B cell (primary cell): Measurements from ENCODE around the gene SESTD1. TPM values are rescaled to one million over a fixed set of nuclear protein-coding genes. Genes with fewer than 3 reads are reported as not detected.
"Not testable (repeated sequence)": the region's sequence is repeated elsewhere in the genome, so short reads cannot be mapped to it uniquely, and the experiment has no call there.

Experiments used
- ATAC-seq: fragments of 200-7000 bp; cut with Tn5 transposase; one replicate; pipeline ENCODE4 v1.10.0; 2021; ENCODE audit warnings: low read depth, mild to moderate bottlenecking, moderate number of reproducible peaks, moderate library complexity
- CTCF ChIA-PET: fragments of 350-600 bp; sonication (Branson Sonifier 250); formaldehyde crosslinking; loops from one replicate; lab custom pipeline; 2021; ENCODE audit warnings: antibody characterized with exemption, inconsistent platforms; lab: Charles Lee
- POLR2A ChIA-PET: fragments of 350-600 bp; sonication (Branson Sonifier 250); formaldehyde crosslinking; loops from one replicate; lab custom pipeline; 2021; ENCODE audit warnings: antibody characterized with exemption; lab: Charles Lee
- DNase-seq: peaks from one replicate; pipeline ENCODE4 v3.0.0; 2013
- H2AFZ ChIP-seq: 2 replicates; pipeline ENCODE4 v1.6.1; 2012; ENCODE audit warnings: mild to moderate bottlenecking, low read depth, low read length; ENCODE audit not compliant: insufficient read depth, poor library complexity, severe bottlenecking
- H3K27ac ChIP-seq, 2 donors: 1 replicate in 1 of 2; 2 replicates in 1 of 2; pipeline ENCODE4 v1.5.1; 2012 to 2013; ENCODE audit warnings: low read length in 2 of 2, mild to moderate bottlenecking in 2 of 2, moderate library complexity in 1 of 2
- H3K27me3 ChIP-seq, 4 experiments: fragments of 200-600 bp in 1 of 4; sonication (generic) in 1 of 4; replicated peaks in 1 of 4; 1 replicate in 2 of 4; 2 replicates in 2 of 4; pipeline versions ENCODE4 v1.6.1 to v1.7.0; 2013 to 2016; ENCODE audit warnings: low read length in 3 of 4, mild to moderate bottlenecking in 2 of 4, mixed read lengths in 1 of 4, moderate library complexity in 1 of 4; ENCODE audit not compliant: insufficient read depth in 4 of 4, control insufficient read depth in 3 of 4; ENCODE audit errors: control extremely low read depth in 1 of 4
- H3K36me3 ChIP-seq, 2 experiments: replicated peaks in 1 of 2; 1 replicate in 1 of 2; 2 replicates in 1 of 2; pipeline versions ENCODE4 v1.6.1 to v1.7.1; 2013; ENCODE audit warnings: low read length in 1 of 2; ENCODE audit not compliant: insufficient read depth in 2 of 2, control insufficient read depth in 1 of 2; ENCODE audit errors: control extremely low read depth in 1 of 2, extremely low read depth in 1 of 2
- H3K4me1 ChIP-seq, 2 donors: fragments of 200-600 bp in 1 of 2; sonication (generic) in 1 of 2; 1 replicate in 1 of 2; 2 replicates in 1 of 2; pipeline versions ENCODE4 v1.5.1 to v1.6.1; 2013 to 2017; ENCODE audit warnings: low read length in 2 of 2; ENCODE audit not compliant: control insufficient read depth in 2 of 2, insufficient read depth in 2 of 2
- H3K4me2 ChIP-seq: replicated peaks from 2 replicates; pipeline ENCODE3; 2012; ENCODE audit warnings: mild to moderate bottlenecking, low read depth, low read length; ENCODE audit not compliant: poor library complexity, severe bottlenecking
- H3K4me3 ChIP-seq, 5 experiments: fragments of 200-600 bp in 1 of 5; sonication (generic) in 1 of 5; 1 replicate in 3 of 5; 2 replicates in 2 of 5; pipeline versions ENCODE4 v1.5.1 to v1.7.0; 2011 to 2016; ENCODE audit warnings: low read length in 4 of 5, mild to moderate bottlenecking in 4 of 5, low read depth in 2 of 5, control low read depth in 1 of 5, moderate library complexity in 1 of 5; ENCODE audit not compliant: insufficient read depth in 1 of 5; ENCODE audit errors: control extremely low read depth in 1 of 5, extremely low read depth in 1 of 5
- H3K79me2 ChIP-seq: fragments of 200-600 bp; sonication (generic); one replicate; pipeline ENCODE4 v1.6.0; 2016; ENCODE audit warnings: low read length; ENCODE audit not compliant: control insufficient read depth, insufficient read depth
- H3K9ac ChIP-seq: fragments of 200-600 bp; sonication (generic); 2 replicates; pipeline ENCODE4 v1.6.1; 2017; ENCODE audit warnings: mild to moderate bottlenecking, low read length, moderate library complexity
- H3K9me3 ChIP-seq, 3 donors: one replicate each; pipeline versions ENCODE4 v1.6.1 to v1.7.1; 2013; ENCODE audit warnings: low read length in 2 of 3; ENCODE audit not compliant: control insufficient read depth in 2 of 3, insufficient read depth in 1 of 3; ENCODE audit errors: control extremely low read depth in 1 of 3
- H4K20me1 ChIP-seq: 2 replicates; pipeline ENCODE4 v1.6.0; 2012; ENCODE audit warnings: mild to moderate bottlenecking, low read length; ENCODE audit not compliant: insufficient read depth, control insufficient read depth, poor library complexity, severe bottlenecking
- H3K27ac Mint-ChIP-seq: one replicate; pipeline ENCODE4 v1.8.0; 2021; ENCODE audit warnings: mixed read lengths
- H3K27me3 Mint-ChIP-seq: one replicate; pipeline ENCODE4 v1.8.0; 2021; ENCODE audit warnings: mixed read lengths
- H3K4me1 Mint-ChIP-seq: one replicate; pipeline ENCODE4 v1.8.0; 2021; ENCODE audit warnings: mixed read lengths
- H3K4me3 Mint-ChIP-seq: one replicate; pipeline ENCODE4 v1.8.0; 2021; ENCODE audit warnings: mixed read lengths
- H3K9me3 Mint-ChIP-seq: one replicate; pipeline ENCODE4 v1.8.0; 2022; ENCODE audit warnings: mixed read lengths; ENCODE audit not compliant: insufficient read depth
- CTCF ChIP-seq: fragments of 200-600 bp; IDR thresholded peaks from one replicate; pipeline ENCODE4 v1.8.0; 2022; ENCODE audit warnings: antibody characterized with exemption, mild to moderate bottlenecking
- EZH2 ChIP-seq: IDR thresholded peaks from 2 replicates; pipeline ENCODE4 v1.6.1; 2012; ENCODE audit warnings: borderline replicate concordance, low read depth, mild to moderate bottlenecking, moderate library complexity, low read length; ENCODE audit not compliant: insufficient read depth, poor library complexity, severe bottlenecking
- WGBS: methylation state at CpG from one replicate; pipeline ENCODE4 v1.1.5; 2013; ENCODE audit warnings: missing lambda C conversion rate; ENCODE audit not compliant: insufficient coverage; 5-methylcytosine and 5-hydroxymethylcytosine counted together
- intact Hi-C: fragments of 100-400 bp; cut with micrococcal nuclease; formaldehyde crosslinking; loops from one replicate; pipeline ENCODE4 v1.10.0; 2022
- polyA plus RNA-seq: library from polyadenylated mRNA; depleted of rRNA; stranded (reverse); fragments of >200 nt; gene quantifications from 2 replicates; pipeline ENCODE4 v1.2.3, GENCODE V29; 2012
- total RNA-seq, 2 donors: library from RNA; stranded (reverse); fragments of 120-200 nt in 1 of 2; gene quantifications; 1 replicate in 1 of 2; 2 replicates in 1 of 2; pipeline versions ENCODE4 v1.2.3 to v1.2.4, GENCODE V29; 2013 to 2022

SESTD1 gene
- total and polyA plus RNA-seq, 2 donors (not counting 1 experiment from before 2014, with no cell fraction given): 52.0 to 66.1 TPM

GRCh38 chr2:179097131-179097530, 167.5 kb downstream of the SESTD1 start:
- H3K27me3 ChIP-seq: no peaks in the 10 kb centered on the region
- Mint-ChIP-seq H3K9me3 (no peaks in the 10 kb centered on the region), H3K4me1 (peaks cover 41% of the 10 kb centered on the region), H3K27me3 (no peaks in the 10 kb centered on the region), H3K4me3 (no peak overlapping the region), H3K27ac (peak overlapping the region; percentile 67)
- no peaks in the 10 kb centered on the region for H3K79me2 ChIP-seq
- TF ChIP-seq EZH2: no peak
- ChIA-PET CTCF (interaction anchor here (1.1 kb wide), 1 partner anchor 53 kb away, joined by 7 read pairs; no protein-coding TSS in a partner anchor), POLR2A (no interaction called here)
- H4K20me1 ChIP-seq: no peaks in the 10 kb centered on the region
- no peak overlapping the region for H3K4me2 ChIP-seq
- H3K9me3 ChIP-seq: peaks cover 0 to 8% (median 5%) of the 10 kb centered on the region in 3 donors
- no peak overlapping the region for H2AFZ ChIP-seq
- ATAC-seq (no peak), DNase-seq (no peak)
- intact Hi-C loops: loop anchor here (5.0 kb wide), 1 partner anchor 50 kb away; no protein-coding TSS in a partner anchor
- 100% methylated on average over 1 of the region's 1 CpG for WGBS
- H3K36me3 ChIP-seq: no peaks in the 10 kb centered on the region
- H3K4me3 ChIP-seq: no peak overlapping the region
- peaks cover 25 to 28% of the 10 kb centered on the region in 2 donors for H3K4me1 ChIP-seq
- no peak overlapping the region for H3K9ac ChIP-seq
- no peak overlapping the region for H3K27ac ChIP-seq

- Mint-ChIP-seq H3K4me1 (peaks cover 41% of the 10 kb centered on the region), H3K27ac (peak overlapping the region; percentile 67), H3K4me3 (peak overlapping the region; percentile 41), H3K27me3 (no peaks in the 10 kb centered on the region), H3K9me3 (no peaks in the 10 kb centered on the region)
- H3K36me3 ChIP-seq: no peaks in the 10 kb centered on the region
- peak overlapping the region in 1 of 2 donors; percentile 23 for H3K27ac ChIP-seq
- peak overlapping the region; percentile 22 for H3K9ac ChIP-seq
- H3K4me3 ChIP-seq: peak overlapping the region in 3 of 5 experiments; percentile 2 to 40 (median 10)
- intact Hi-C loops: loop anchor here (5.0 kb wide), 1 partner anchor 49 kb away; no protein-coding TSS in a partner anchor
- H4K20me1 ChIP-seq: no peaks in the 10 kb centered on the region
- DNase-seq (peak; percentile 56), ATAC-seq (peak; percentile 83)
- H3K4me2 ChIP-seq: peak overlapping the region; percentile 59
- H3K4me1 ChIP-seq: peaks cover 25 to 28% of the 10 kb centered on the region in 2 donors
- no peaks in the 10 kb centered on the region for H3K79me2 ChIP-seq
- 17% methylated on average over 1 of the region's 3 CpGs for WGBS
- TF ChIP-seq EZH2 (no peak), CTCF (no peak)
- POLR2A ChIA-PET: no interaction called here
- peaks cover 0 to 8% (median 5%) of the 10 kb centered on the region in 3 donors for H3K9me3 ChIP-seq
- no peak overlapping the region for H2AFZ ChIP-seq
- CTCF ChIA-PET: interaction anchor here (0.9 to 2.1 kb wide), 4 partner anchors 34 to 76 kb away, joined by 3 to 7 read pairs (median 4); no protein-coding TSS in a partner anchor
- H3K27me3 ChIP-seq: no peaks in the 10 kb centered on the region
These were observed 168.5 kb downstream of the SESTD1 start for GRCh38 chr2:179096090-179096489.

GRCh38 chr2:179092912-179093311, 171.7 kb downstream of the SESTD1 start:
- H3K4me1 ChIP-seq: peaks cover 25 to 28% of the 10 kb centered on the region in 2 donors
- POLR2A ChIA-PET, H3K4me3 ChIP-seq, H3K4me2 ChIP-seq, H3K4me3 Mint-ChIP-seq, H3K36me3 ChIP-seq, H2AFZ ChIP-seq, H3K79me2 ChIP-seq, H3K9me3 ChIP-seq, ATAC-seq, H3K27ac Mint-ChIP-seq, H3K27me3 Mint-ChIP-seq, H4K20me1 ChIP-seq, H3K27me3 ChIP-seq, H3K9me3 Mint-ChIP-seq, intact Hi-C loops, CTCF ChIA-PET, H3K27ac ChIP-seq, DNase-seq, H3K9ac ChIP-seq: not testable (repeated sequence)
- 85% methylated on average over 2 of the region's 4 CpGs for WGBS
- peaks cover 34% of the 10 kb centered on the region for H3K4me1 Mint-ChIP-seq
